Fibroblast of the conjunctiva (primary cell): ENCODE measurements around the gene SLC39A11.
"Not testable (repeated sequence)": the region's sequence is repeated elsewhere in the genome, so short reads cannot be mapped to it uniquely, and the experiment has no call there.

Source experiments
- DNase-seq: peaks from one replicate; pipeline ENCODE4 v3.0.0-alpha.2; 2010; ENCODE audit warnings: low read depth

Gene SLC39A11

DNA sequence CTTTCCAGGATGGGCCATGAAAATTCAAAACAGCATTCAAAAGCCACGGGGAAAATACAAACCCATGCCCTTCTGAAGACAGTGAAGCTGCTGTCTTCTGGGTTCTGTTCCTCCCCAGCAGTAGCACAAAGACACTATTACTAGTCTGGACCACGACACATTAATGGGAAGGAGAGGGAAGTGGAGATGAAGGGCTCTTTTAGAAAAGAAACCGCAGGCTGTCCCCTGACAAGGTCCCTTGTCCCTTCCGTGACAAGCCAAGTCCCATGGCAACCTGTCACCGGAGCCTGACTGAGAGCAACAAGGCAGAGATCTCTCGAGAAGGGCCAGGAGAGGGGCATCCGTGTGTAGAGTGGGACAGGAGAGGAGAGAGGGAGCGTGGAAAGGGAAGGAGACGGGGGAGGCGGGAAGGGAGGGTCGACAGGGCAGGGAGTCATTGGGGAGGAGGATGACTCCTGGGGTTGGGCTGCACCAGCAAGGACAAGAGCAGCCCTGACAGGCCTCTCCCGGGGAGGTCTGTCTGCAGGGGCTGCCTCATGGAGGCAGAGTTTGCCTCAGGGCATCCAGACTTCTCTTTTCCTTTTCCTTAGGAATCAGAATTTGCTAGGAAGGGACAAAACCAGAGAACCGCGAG is 436.2 kb downstream of the SLC39A11 start:
- DNase-seq = no peak

DNA sequence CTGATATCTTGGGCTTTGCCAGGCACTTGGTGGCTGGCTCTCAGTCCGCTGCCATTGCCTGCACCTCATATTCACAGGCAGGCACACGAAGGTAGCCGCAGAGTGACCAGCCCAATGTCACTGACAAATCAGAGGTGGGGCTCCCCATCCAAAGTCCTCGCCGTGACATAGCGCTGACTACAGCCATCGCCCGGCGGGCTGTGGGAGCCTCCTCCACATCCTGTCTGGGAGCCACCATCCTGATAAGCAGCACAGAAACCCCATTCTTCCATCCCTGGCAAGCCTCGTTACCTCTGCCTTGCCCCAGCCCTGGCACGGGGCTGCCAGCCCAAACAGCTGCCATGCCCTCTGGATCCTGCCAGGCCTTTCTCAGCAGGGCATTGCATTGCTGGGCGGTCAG is 437.8 kb downstream of the SLC39A11 start:
- no peak for DNase-seq

DNA sequence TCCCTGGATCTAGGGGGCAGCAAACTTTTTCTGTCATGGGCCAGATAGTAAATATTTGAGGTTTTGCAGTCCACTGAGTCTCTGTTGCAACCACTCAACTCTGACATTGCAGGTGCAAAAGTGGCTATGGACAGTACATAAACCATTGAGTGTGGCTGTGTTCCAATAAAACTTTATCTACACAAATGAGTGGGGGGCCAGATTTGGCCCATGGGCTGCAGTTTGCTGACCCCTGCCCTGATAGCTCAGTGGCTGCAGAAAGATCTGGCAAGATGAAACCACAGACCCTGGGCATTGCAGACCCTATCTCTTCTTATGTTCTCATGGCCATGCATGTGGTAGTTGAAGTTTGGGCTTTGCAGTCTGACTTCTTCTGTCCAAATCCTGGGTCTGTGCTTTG is 440.5 kb downstream of the SLC39A11 start:
- DNase-seq = no peak

DNA sequence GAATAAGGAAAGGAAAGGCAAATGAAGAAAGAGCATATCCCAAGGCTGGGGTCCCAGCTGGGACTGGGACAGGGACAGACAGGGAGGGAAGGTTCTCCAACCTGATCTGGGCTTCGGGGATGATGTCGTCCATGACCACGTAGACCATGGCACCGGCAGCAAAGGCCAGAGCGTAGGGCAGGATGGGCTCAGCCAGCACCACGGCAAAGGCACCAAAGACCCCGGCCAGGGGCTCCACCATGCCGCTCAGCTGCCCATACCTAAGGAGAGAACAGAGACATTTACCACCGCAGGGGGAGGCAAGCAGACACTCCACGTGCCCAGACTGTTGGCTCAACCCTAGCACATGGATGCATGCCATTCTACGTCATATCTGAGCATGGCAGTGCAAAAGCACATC is 443.8 kb downstream of the SLC39A11 start:
- DNase-seq = no peak

DNA sequence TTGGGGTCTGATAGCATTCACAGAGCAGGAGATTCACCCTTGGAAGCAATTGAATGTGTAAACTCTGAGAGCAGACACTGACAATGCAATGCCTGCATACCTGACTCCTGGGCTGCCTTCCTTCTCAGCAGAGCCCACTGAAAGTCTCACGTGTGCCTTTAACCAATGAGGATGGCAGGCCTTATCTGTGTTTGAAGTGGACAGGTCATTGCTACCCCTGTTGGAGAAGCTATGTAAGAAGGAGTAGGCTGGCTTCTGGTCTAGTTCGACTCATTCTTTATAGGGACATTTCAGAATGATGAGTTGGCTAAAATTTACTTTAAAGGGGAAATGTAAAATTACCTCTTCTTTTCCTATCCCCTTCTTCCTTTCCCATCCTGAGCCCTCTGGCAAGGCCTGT is 446.3 kb downstream of the SLC39A11 start:
- DNase-seq = no peak

GRCh38 chr17:72644492-72644891 is 448.0 kb downstream of the SLC39A11 start:
- DNase-seq = no peak

- no peak for DNase-seq
Measured at GRCh38 chr17:72643575-72644216, 448.8 kb downstream of the SLC39A11 start.

DNA sequence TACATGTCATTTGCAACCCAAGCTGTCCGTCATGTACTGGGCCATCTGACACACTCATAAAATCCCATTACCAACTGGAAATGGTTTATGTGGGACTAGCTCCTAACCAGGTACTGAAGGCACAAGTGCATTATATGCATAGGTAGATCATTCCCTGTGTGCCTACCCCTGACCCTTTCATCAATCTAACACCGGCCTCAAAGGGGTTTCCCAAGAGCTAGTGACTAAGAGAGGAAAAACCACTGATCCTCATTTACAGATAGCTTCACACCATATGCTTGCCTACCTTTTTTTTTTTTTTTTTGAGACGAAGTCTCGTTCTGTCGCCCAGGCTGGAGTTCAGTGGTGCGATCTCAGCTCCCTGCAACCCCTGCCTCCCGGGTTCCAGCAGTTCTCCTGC is 449.8 kb downstream of the SLC39A11 start:
- no peak for DNase-seq

DNA sequence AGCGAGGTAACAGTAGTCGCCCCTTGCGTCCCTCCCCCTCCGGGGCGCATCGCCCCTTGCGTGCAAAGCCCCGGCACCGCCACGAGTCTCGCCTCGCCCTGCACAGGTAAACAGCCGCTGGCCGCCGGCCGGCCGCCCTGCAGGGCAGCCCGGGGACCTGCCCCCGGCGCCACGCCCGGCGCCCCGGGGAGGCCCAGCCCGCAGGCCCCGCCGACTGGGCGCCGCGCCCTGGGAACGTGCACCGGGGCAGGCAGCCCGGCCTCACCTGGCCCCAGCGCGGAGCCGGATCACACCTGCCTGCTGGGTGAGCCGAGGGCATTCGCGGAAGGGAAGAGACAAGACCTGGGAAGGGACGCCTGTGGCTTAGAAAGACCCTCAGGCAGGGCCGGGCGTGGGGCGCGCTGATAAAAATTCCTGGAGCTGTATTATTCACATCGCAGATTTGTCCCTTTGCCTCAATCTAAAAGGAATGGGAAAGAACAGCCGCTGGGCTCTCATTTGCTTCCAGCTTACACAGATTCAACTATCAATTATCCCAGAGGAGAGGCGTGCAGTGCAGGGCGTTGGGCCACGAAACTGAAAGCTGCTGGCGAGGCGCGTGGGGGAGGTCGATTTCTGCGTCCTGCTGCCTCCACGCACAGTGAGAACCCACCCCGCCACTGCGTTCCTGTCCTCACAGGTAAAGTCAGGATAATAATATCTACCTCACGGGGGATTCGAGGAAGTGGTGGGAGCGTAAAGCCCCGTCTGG is 451.9 kb downstream of the SLC39A11 start:
- DNase-seq = no peak

DNA sequence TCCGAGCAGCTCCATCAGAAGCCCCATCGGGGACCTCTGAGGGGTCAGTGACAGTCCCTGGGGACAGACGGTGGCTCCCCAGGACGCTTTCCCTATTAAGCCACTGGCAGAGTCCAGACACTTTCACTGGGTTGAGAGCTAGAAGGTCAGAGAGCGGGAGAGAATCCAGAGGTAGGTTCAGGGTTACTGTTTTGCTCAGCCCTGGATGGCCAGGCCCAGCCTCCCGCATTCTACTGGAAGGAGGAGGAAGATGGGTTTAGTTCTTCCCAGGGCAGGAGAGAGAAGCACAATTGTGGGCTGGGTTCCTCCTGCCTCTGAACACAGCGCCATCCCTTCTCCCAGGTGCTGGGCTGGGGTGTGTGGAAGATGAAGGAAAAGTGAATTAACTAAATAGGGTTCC is 452.8 kb downstream of the SLC39A11 start:
- DNase-seq = no peak

GRCh38 chr17:72638932-72639331 is 453.6 kb downstream of the SLC39A11 start:
- not testable (repeated sequence) for DNase-seq

- no peak for DNase-seq
Measured at GRCh38 chr17:72635034-72635635, 457.4 kb downstream of the SLC39A11 start.

DNA sequence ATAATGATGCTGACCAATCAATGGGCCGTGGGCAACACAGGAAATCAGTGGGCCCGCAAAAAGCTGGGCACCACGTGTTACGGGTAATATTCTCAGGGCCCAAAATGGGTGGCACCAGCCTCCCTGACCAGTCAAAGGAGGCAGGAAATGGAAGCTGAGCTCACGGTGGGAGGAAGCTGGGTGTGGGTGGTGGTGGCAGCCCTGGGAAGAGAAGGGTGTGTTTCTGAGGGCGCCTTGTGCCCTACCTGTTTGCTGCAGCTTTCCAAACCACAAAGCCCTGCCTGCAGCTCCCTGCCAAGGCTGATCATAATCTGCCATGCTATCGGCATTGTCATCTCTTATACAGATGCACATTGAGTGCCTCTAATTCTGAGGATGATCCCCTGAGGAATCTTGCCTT is 457.9 kb downstream of the SLC39A11 start:
- DNase-seq = no peak

DNA sequence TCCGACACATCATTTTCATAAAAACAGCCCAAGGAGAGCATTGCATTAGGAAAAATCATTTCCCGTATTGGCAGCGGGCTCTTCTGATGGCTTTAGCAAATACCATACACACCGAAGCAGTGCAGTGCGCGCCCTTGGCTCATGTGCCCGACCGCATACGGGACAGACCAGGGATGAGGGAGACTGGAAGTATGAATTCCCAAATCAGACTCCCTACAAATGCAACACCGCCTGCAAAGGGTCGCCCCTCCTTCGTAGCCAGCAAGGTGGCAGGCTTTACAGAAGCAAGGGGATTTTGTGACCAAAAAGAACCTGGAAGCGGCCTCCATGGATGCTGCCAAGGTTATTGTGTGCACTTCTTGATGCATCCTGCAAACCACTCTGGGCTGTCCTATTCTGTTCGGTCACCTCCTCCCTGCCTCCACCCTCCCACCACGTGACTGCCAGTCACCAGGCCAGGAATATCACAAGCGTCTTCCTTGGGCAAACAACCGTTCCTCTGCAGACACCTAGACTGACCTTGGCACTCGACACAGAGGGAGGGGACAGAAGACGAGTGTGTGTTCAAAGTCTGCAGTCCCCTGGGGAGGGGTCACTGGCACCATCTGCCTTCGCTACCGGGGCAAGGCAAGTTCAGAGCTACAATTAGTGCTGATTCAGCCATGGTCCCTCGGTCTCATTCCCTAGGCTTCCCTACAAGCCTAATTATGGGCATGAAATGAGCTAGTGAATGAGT is 460.4 kb downstream of the SLC39A11 start:
- DNase-seq = no peak

DNA sequence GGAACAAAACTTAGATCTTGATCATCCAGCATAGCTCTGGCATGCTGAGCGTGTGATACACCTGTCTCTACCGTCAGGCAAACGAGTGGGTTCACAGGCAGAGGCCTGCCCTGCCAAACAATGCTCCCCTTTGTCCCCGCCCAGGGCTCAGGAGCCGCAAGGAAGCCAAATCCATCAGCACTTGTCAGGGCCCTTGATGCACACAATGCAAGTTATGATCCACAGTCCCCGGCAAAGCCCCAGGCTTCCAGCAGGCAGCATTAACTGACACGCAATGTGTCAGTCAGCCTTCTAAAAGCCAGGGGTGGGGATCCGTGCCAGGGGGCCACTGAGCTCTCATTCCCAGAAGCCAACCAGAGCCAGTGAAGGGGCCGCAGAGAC is 460.9 kb downstream of the SLC39A11 start:
- no peak for DNase-seq

DNA sequence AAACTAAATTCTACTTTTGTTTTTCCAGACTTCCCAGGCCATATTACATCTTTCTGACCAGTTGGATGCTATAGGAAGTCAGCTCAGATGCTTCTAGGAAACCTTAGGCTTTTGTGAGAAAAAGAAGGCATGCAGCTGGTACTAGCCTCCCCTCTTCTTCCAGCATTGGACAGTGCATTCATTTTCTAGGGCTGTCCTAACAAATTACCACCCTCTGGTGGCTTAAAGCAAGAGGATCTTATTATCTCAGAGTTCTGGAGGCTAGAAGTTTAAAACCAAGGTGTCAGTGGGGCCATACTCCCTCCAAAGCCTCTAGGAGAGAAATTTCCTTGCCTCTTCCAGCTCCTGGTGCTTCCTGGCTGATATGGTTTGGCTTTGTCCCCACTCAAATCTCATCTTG is 467.8 kb downstream of the SLC39A11 start:
- no peak for DNase-seq

DNA sequence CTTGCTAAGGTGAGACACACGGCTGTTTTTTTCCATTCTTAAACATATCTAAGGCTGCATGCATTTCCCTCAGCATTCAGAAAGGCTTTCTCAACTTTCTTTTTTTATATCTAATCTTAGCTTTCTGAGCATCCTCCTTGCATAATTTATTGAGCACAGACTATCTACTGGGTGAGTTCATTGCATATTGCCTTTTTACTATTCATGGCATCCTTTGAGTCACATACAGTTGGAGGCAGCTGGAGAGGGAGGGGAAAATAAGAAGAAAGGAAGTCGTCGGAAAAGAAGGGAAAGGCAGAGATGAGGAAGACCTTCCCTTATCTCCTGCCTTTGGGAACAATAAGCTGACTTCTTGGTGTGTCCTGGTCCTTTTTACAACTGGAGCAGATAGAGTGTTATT is 468.3 kb downstream of the SLC39A11 start:
- DNase-seq = no peak

- no peak for DNase-seq
Measured at GRCh38 chr17:72622661-72623433, 469.6 kb downstream of the SLC39A11 start.

DNA sequence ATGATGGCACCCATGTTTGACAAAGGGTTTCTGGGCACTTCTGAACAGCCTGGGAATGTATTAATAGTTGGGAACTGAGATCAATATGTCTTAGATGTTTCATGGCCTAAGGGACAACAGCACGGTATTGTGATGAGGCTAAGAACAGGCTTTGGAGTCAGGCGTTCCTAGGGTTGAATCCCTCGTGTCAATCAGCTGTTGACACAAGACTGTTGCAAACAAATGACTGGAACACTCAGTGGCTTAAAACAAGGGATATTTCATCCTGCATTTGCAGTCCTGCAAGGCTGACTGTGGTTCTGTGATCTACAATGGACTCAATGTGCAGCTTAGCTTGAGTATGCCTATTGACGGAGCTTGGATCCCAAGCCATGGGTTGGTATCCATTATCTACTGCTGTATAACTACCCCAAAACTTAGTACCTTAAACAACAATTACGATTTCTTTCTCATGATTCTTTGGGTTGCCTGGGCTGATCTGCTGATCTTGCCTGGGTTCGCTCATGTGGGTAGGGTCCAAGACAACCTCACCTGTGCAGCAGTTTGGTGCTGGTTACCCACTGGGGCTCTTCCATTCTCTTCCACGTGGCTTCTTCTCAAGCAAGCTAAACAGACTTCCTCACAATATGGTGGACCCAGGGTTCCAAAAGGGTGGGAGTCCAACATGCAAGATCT is 472.4 kb downstream of the SLC39A11 start:
- no peak for DNase-seq

DNA sequence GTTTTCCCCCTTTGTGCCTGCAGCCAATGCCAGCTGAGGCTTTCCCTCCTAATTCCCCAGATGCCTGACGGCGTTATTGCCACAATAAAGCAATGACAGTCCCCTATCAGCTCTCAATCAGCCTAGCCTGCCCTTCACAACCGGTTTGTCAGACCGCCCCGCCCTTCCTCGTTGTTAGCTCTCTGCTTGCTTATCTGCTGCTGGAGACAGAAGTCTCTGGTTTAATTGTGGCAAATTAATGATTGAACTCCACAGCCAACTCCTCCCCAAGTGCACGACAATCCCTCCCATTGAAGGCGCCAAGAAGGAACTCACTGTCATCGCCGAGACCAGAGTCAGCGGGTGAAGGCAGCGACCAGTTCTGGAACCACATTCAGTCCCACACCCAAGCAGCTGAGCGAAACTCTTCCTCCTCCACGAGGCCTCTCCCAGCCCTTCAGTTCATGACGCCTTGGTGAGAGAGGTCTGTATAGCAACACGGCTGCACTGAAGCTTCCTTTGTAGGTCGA is 474.4 kb downstream of the SLC39A11 start:
- no peak for DNase-seq

DNA sequence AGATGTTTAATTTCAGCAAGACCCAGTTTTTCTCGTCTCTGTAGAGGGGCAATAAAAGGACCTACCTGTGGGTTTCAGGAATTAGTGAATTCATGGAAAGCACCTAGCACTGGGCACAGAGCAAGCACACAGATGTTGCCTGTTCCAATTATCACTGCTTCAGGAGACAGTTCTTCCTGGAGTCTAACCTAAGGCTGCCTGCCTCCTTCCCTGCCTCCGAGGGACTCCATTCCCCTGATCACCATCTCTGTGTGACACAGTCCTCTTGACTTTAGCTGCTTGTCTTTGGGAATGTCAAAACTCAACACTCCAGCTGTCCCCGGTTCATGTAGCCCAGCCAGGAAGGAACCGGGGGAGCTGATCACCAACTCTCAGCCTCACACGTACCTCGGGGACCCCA is 474.9 kb downstream of the SLC39A11 start:
- DNase-seq = no peak
